Islet precursor cell (in vitro differentiated cells): ENCODE results near the gene LMF1.
"Not testable (repeated sequence)": the region's sequence is repeated elsewhere in the genome, so short reads cannot be mapped to it uniquely, and the experiment has no call there.

Experiments used
- DNase-seq: peaks from one replicate; pipeline ENCODE4 v3.0.0-alpha.2; 2018

Gene LMF1

DNA sequence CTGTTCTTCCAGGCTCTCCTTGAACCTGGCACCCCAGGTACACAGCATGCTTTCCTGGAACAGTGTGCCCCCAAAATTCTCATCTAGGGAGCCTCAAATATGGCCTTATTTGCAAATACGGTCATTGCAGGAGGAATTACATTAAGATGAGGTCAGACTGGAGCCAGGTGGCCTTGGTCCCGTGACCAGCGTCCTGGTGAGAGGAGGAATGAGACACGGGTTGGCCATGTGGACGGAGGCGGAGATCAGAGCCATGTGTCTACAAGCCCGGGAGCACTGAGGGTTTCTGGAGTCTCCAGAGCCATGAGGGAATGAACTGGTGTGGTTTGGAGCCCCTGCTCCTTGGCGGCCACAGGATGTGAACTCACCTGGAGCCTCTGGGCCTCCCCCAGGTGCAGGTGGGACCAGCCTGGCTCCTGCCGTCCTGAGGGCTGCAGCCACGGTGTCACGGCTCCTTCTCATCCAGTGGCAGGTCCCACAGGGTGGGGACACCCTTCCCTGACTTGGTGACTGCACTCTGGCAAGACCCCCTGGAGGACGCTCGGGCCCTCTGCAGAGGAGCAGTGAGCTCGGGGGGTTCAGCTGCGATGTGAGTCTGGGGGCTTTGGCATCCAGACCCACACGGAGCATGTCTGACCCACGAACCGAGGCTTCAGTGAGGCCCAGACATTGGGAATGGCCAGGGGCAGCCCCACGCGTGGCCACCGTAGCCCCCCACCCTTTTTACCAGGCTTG is 148.4 kb downstream of the LMF1 start:
- DNase-seq: no peak

DNA sequence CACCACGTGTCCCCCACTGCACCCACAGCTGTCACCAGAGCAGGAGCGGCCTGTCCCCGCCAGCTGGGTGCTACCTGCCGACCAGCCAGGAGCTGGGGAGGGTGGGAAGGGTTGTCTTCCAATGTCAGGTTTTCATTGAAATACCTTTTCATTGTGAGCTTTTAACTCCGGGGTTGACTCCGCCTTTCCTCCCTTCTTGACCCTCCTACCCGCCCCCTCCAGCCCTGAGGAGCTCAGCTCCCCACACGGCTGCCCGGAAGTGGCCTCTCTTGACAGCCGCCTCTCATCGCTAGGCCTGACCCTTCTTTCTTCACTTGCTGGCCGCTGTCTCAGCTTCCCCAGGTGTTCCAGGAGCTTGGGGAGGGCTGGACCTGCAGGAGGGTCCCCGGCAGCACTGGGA is 149.0 kb downstream of the LMF1 start:
- DNase-seq: no peak

DNA sequence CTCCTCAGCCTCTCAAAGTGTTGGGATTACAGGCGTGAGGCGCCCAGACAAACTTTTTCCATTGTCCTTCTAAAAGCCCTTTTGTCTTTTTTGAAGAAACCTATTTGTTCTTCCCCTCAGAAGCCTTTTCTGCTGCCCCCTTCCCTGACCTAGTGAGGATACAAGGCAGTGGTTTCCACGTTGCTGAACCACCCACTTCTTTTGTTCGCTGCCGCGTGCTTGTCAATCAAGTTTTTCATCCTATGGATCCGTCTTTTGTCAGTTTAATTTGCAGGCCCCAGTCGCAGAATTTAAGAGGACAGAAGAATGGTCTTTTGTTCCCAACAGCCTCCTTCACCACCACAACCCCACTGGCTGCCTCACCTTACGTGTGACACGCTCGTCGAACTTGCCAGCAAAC is 150.0 kb downstream of the LMF1 start:
- DNase-seq: no peak

DNA sequence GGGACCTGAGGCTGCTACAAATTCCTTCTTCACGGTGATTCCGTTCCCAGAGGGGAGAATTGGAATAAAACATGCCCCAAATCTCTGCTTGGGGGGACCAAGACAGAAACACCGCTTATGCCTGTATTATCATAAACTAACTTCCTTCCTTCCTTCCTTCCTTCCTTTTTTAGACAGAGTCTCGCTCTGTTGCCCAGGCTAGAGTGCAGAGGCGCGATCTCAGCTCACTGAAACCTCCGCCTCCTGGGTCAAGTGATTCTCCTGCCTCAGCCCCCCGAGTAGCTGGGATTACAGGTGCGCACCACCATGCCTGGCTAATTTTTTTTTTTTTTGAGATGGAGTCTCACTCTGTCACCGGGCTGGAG is 150.8 kb downstream of the LMF1 start:
- DNase-seq: not testable (repeated sequence)

DNA sequence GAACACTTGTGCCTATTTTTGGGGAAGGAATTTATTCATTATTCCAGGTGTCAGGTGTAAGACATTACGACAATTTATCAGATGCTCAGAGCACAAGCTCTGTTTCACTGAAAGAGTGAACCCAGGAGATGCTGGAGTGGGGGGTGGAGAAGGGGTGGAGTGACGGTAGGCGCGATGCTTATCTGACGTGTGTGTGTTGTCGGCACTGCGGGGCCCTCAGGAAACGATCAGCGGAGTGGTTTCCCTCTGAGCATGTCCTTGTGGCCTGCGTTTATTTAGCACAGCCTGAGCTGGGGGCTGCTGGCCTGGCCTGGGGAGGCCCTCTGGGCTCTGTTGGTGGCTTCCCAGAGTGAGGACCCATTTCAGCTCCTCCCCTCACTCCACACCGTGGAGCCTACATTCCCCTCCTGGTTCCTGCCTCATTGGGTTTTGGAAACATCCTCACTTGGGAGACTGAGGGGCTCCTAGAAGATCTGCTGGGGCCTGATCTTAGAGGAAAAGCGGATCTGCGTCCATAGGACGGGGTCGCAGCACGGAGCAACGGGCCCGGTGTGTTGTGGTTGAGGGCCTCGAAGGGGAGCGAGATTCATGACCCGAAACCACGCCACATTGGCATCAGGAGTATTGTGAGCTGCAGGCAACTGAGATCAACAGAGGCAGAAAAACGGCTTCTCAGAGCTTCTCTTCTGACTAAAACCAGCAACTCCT is 151.3 kb downstream of the LMF1 start:
- no peak for DNase-seq

DNA sequence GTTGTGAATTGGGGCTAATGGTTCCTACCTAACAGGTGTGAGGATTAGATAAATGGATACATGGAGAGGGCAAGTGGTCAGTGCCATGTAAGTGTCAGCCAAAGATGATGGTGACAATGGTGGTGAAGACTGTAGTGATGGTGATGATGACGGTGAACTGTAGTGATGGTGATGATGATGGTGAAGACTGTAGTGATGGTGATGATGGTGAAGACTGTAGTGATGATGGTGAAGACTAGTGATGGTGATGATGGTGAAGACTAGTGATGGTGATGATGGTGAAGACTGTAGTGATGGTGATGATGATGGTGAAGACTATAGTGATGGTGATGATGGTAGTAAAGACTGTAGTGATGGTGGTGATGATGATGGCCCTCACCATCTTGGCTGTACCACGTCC is 152.2 kb downstream of the LMF1 start:
- no peak for DNase-seq

DNA sequence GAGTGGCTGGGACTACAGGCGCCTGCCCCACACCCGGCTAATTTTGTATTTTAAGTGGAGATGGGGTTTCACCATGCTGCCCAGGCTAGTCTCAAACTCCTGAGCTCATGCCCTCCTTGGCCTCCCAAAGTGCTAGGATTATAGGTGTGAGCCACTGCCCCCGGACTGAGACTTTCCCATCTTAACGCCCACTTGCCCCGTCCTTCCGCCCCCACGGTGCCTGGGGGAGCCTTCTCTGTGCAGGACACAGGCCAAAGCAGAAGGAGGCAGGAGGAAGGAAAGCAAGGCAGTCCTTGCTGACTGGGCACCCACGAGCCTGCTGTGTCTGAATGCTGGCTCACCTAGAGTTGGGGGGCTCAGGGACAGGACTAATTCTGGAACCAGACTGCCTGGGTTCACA is 152.7 kb downstream of the LMF1 start:
- DNase-seq: no peak

DNA sequence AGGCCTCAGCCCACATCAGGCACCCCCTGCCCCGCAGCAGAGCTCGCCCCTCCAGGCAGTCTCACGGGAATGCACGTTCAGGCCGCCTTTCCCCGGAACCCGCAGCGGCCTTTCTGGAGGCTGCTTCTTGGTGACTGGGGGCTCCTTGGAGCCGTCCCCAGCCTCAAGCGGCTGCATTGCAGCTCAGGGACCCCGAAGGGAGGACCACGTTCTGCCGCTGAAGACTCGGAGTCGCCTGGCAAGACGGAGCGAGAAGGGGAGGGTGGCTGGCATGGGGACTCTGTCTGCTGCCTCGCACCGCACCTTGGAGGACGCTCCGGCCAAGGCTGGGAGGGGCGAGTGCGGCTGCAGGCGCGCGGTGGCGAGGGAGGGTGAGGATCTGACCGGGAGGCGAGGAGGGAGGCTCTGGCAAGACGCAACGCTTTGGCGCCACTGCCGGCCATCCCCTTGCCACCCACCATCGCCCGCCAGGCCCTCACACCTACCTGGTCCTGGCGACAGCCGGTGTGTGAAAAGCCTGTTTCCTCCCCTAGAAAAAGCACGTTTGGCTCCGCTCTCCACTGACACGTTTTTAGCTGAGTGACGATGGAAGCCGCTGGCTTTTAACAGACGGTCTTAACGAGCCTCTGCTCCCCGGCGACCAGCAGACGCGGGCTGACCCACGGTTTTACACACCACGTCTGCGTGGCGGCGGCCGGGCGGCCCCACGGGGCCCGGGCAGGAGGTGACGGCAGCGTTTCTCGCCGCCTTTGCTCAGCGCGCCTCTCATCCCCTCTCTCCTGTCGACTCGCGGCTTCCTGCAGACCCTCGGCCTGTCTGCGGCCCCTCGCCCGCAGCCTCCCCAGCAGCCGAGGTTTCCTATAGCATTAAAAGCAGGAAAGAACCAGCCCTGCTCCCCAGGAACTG is 153.5 kb downstream of the LMF1 start:
- no peak for DNase-seq

DNA sequence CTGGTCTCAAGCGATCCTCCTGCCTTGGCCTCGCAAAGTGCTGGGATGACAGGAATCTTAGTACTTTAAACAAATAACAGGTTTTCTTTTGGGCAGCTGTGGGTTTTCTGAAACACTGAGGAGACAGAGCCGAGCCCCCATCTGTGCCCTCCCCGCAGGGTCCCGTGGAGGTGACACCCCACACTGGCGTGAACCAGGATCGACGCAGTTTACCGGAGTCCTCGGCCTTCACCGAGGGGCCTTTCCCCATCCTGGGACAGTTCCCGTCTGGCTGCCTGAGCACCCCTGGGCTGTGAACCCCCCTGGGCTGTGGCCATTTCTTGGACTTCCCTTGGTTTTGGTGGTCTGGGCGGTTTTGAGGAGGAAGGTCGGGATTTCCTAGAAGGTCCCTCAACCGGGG is 154.9 kb downstream of the LMF1 start:
- DNase-seq: no peak

DNA sequence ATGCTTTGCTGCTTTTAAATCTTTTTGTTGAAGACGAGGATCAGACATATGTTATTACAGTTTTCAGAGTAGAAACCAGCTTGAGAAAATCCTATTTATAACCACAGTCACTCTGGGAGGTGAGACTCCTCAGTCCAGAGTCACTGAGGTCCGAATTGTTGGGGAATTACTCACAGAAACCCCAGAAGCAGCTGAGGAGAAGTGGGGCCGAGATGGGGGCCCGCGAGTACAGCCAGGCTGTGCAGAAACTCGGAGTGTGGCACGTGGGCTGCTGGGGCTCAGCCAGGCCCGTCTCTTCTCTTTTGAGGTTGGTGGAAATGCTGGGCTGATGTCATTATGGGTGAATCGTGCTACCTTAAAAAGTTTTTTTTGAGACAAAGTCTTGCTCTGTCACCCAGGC is 155.8 kb downstream of the LMF1 start:
- DNase-seq: no peak

DNA sequence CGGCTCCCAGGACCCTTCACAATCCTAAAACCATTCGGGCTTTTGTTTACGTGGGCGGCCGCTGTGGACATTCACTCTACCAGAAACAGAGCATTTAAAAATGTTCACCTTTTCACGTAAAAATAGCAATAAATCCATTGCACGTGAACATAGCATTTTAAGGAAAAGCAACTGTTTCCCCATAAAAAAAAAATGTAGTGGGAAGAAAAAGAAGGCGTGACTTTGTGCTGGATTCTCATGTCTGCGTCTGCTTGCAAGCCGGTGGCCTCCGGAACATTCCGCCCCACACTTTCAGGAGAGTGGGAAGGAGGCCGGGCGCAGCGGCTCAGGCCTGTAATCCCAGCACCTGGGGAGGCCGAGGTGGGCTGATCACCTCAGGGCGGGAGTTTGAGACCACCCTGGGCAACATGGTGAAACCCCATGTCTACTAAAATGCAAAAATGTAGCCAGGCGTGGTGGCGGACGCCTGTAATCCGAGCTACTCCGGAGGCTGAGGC is 156.8 kb downstream of the LMF1 start:
- no peak for DNase-seq

DNA sequence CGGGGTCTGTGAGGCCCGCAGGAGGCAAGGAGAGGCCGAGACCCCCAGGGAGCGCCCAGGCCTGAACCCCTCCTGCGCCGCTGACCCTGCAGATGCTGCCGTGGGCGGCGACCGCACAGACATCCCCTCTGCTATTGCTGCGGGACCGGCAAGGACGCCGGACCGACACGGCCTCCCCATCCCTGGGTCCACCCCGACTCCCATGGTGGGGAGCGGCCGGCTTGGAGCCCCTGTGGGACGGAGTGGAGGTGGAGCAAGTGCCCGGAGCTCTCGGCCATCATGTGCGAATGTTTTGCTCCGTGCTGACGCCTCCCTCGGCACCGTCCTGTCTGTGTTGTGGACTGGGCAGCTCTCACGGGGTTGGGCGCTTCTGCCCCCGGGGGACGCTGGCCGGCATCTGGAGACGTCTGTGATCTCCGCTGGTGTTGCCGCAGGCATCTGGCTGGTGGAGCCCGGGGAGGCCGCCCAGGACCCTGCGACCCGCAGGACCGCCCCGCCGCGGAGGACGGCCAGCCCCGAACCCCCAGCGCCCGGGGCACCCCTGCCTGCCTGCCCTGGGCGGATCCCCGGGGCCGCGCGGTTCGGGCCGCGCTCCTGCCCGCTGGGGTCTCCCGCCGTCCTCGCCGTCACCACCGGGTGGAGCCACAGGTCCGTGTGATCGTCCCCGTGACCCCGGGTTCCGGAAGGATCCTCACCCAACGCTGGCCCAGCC is 157.4 kb downstream of the LMF1 start:
- peak; percentile 75 for DNase-seq

DNA sequence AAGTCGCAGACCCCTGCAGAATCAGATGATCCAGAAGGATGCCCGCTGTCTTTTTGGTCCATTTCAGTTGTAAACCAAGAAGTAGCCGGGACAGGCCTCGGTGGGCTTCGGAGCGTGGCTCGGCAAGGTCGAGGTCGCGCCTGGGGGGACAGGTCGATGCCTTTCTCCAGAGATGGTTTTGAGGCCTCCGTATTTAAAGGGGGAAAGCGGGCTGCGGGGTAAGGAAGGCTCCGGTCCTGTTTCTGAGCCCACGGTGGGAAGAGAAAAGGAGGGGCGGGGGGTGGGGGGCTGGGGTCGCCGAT is 162.7 kb downstream of the LMF1 start:
- DNase-seq: no peak

DNA sequence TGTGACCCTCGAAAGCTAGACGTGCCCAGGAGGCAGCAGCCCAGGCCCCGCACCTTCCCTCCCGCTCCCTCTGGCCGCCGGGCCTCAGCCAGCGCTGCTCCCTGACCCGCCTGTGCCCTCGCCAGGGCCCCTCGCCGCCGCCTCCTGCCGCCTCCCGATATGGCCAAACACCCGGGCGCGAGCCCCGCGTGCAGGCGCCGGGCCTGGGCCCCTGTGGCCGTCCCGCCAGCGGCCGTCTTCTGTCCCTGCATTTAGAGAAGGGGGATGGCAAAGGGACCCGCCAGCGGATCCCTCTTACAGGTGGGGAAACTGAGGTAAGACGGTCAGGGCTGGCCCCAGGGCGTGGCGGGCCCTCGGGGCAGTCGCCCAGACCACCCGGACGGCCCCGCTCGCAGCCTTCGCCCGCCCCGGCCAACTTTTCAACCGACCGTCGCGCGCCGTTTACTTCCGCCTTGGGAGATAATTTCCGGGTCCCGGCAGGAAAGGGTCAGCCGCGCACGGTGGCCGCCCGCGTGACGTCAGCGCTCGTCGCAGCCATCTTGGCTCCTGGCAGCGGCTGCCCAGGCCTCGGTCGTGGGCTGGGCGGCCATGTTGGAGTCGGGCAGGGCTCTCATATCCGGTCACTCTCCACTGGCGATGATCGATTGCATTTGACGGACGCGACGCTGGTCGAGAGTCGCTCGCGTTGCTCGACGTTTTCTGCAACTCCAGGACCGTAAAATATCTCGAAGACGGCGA is 163.3 kb downstream of the LMF1 start:
- DNase-seq: peak; percentile 96

DNA sequence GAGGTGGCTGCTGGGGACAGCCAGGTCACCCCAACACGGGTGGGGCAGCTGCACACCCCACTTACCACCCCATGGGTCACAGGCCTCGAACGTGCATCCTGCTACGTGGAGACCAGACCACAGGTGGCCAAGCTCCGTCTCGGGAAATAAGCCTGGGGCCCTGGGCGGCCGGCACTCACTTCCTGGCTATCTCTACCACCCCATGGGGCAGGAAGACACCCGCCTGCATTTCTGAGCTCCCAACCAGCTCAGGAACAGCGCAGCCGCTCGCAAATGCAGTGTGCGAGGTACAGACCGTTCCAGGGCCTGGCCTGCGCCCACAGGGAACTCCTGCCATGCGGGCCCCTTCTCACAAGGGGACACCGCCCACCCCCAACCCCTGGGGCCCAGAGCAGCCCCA is 165.3 kb downstream of the LMF1 start:
- DNase-seq: no peak

DNA sequence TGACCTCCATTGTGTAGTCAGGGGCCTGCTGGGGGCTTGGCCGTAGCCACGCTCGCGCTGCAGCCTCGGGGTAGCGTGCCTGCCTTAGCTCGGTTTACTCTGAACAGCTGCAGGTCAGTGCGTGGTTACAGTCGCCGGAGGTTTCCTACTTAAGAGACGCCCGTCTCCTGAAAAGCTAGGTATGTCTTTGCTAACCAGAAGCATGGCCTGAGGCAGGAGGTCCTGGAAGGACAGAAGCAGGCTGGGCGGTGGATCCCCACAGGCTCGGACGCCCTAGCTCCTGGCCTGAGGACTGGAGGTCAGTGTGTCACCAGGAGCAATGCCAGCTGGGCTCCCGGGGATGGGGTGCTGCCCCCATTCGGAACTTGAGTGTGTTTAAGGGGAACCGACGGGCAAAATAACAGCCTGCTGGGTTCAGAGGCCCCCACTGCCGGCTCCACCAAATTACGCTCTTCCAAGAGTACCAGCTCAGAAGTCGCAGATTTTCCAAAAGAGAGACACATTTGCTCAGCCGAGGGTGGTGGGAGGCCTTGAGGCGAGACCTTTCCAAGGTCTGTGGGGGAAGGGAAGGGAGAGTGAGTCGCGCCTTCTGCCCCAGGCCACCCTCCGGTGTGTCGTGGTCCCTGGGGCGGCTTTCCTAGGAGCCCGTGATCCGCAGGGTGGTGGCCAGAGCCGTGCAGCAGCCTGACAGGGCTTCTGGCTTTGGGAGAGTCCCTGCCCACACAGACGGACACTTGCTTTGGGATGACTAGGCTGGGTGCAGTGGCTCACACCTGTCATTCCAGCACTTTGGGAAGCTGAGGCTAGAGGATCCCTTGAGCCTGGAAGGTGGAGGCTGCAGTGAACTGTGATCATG is 166.4 kb downstream of the LMF1 start:
- no peak for DNase-seq

DNA sequence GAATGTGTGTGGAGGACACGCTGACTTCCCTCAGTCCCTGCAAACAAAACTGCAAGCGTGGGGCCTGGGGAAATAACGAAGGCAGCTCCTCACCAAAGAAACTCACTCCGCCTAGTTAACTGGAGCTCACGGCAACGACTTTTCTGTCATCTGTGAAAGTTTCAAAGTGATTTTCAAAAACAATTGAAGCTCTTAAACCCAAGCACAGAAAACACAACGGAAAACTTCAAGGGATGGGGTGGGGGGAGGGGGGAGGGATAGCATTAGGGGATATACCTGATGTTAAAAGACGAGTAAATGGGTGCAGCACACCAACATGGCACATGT is 167.1 kb downstream of the LMF1 start:
- DNase-seq: no peak
